Measurements from ENCODE around the gene FTO.

The FTO gene

DNA sequence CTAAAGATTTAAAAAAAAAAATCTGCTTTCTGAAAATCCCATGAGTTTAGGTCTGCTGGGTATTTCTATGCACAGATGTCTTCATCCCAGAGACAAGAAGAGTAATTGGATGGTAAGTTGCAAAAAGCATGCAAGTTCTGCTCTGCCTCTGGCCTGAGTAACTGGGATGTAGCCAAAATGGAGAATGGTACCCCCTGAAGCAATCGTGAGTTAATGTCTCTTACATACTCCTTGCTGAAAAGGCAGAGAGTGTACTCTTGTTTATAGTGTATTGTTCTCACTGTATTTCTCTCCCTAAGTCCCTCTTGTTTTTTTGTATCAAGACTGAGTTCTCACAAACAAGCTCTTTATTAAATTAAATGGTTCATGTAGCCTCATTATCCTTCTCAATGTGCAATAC is 323.6 kb downstream of the FTO start:
- Histone ChIP-seq H3K9me3 (ENCODE audit: control insufficient read depth, insufficient read depth, low read length) (no peaks in the 10 kb centered on the region), H3K36me3 (ENCODE audit: insufficient read depth, low read length) (no peaks in the 10 kb centered on the region), H3K4me1 (ENCODE audit: insufficient read depth, low read length) (no peaks in the 10 kb centered on the region), H3K9ac (ENCODE audit: low read depth, low read length) (no peak overlapping the region)

DNA sequence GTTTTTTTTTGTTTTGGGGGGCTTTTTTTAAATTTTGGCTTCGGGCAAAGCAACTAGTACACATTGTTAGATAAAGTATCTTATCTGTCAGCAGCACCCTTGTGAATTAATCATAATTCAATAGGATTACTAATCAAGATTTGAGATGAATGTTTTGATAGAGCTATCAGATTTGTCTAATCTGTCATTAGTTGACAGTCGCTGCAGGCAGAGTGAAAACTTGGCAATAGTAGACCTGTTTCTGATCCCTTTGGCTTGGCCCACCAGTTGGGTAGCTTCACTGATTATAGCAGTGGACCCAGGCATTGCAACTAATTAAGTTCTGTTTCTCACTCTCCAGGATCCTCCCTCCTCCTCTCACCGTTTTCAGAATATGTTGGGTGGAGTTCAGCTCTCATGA is 324.0 kb downstream of the FTO start:
- H3K36me3 ChIP-seq (ENCODE audit: insufficient read depth, low read length): no peaks in the 10 kb centered on the region
- no peaks in the 10 kb centered on the region for H3K4me1 ChIP-seq (ENCODE audit: insufficient read depth, low read length)
- no peaks in the 10 kb centered on the region for H3K9me3 ChIP-seq (ENCODE audit: control insufficient read depth, insufficient read depth, low read length)
- H3K9ac ChIP-seq (ENCODE audit: low read depth, low read length): no peak overlapping the region

DNA sequence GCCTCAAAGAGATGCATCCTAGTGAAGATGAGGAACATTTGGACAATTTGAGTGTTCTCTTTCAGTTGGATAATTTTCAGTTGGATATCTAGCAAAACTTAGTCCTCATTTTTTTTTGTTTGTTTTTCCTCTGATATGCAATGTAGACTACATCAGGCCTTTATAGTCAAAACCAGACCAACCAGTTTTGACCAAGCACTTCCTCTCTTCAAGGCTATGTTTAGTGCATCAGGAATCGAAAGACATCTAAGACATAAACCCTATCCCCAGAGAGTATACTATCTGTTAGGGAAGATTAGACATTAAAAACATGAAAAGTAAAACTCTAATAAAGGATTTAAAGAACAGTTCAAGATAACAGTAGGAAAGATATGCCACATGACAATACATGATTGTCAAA is 326.5 kb downstream of the FTO start:
- H3K9me3 ChIP-seq (ENCODE audit: control insufficient read depth, insufficient read depth, low read length): no peaks in the 10 kb centered on the region
- no peaks in the 10 kb centered on the region for H3K36me3 ChIP-seq (ENCODE audit: insufficient read depth, low read length)
- no peaks in the 10 kb centered on the region for H3K4me1 ChIP-seq (ENCODE audit: insufficient read depth, low read length)
- no peak overlapping the region for H3K9ac ChIP-seq (ENCODE audit: low read depth, low read length)

DNA sequence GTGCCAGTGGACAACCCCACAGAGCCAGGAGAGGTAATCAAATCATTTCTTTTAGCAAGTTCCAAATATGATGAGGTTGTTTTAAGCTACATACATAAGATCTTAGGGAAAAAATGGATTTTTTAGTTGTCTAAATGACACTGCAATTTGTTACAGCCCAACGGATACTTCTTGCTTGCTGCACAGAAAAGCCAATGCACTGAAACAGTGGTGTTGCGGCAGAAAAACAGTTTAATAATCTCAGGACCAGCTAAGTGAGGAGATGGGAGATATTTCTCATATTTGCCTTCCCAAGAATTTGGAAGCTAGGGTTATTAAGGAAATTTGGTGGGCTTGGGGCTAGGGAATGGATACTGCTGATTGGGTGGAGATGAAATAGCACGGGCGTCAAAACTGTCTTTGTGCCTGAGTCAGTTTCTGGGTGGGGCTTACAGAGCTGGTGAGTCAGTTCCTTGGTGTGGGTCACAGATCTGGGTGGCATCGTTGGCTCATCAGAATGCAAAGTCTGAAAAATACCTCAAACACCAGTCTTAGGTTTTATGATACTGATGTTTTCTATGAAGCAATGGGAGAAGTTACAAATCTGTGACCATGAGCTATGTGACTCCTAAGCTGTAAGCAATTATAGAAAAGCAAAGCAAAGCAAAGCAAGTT is 327.3 kb downstream of the FTO start:
- Histone ChIP-seq H3K9ac (ENCODE audit: low read depth, low read length) (no peak overlapping the region), H3K4me1 (ENCODE audit: insufficient read depth, low read length) (no peaks in the 10 kb centered on the region), H3K36me3 (ENCODE audit: insufficient read depth, low read length) (no peaks in the 10 kb centered on the region), H3K9me3 (ENCODE audit: control insufficient read depth, insufficient read depth, low read length) (no peaks in the 10 kb centered on the region)

DNA sequence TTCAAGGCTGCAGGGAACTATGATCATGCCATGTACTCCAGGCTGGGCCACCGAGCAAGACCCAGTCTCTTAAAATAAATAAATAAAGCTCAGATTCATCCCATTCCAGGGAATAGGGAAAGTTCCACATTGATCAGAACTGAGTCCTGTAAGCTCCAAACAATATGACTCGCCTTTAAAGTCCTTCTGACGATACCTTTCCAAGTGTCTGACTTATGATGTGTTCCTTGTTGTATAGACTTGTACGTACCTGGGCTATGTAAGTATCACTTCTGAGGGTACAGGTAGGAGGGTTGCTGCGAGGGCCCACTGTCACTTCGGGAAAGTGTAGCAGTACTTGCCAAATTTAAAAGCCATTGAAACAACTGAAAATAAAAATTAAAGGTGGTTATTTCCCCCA is 329.8 kb downstream of the FTO start:
- H3K9ac ChIP-seq (ENCODE audit: low read depth, low read length): no peak overlapping the region
- no peaks in the 10 kb centered on the region; the same call in 1 of the 2 replicates for H3K36me3 ChIP-seq (ENCODE audit: insufficient read depth, low read length)
- H3K4me1 ChIP-seq (ENCODE audit: insufficient read depth, low read length): no peaks in the 10 kb centered on the region
- H3K9me3 ChIP-seq (ENCODE audit: control insufficient read depth, insufficient read depth, low read length): no peaks in the 10 kb centered on the region

GRCh38 chr16:54034684-54035083 is 330.7 kb downstream of the FTO start:
- Histone ChIP-seq H3K9me3 (ENCODE audit: control insufficient read depth, insufficient read depth, low read length) (no peaks in the 10 kb centered on the region), H3K36me3 (ENCODE audit: insufficient read depth, low read length) (no peaks in the 10 kb centered on the region; the same call in 1 of the 2 replicates)

DNA sequence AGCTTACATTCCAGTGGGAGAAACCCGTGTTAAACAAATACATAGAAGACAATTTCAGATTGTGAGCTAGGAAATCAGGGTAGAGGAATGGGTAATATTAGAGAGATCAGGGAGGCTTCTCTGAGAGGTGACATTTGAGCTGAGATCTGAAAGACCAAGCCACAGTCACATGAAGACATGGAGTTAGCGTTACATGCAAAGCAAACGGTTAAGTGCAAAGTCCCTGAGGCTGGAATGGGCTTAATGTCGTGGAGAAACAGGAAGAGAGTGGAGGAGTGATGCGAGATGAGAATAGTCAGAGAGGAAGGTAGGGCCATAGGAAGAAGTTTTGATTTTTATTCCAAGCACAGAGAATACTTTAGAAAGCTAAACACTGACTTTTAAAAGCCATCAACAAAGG is 336.5 kb downstream of the FTO start:
- H3K4me1 ChIP-seq (ENCODE audit: insufficient read depth, low read length): no peaks in the 10 kb centered on the region; the same call in 1 of the 2 replicates
- H3K9ac ChIP-seq (ENCODE audit: low read depth, low read length): no peak overlapping the region
- H3K9me3 ChIP-seq (ENCODE audit: control insufficient read depth, insufficient read depth, low read length): peaks cover 8% of the 10 kb centered on the region
- H3K36me3 ChIP-seq (ENCODE audit: insufficient read depth, low read length): no peaks in the 10 kb centered on the region; the same call in 1 of the 2 replicates

More at GRCh38 chr16:54034684-54035083, 330.7 kb downstream of the FTO start:
- Histone ChIP-seq H3K4me1 (ENCODE audit: insufficient read depth, low read length) (no peaks in the 10 kb centered on the region), H3K9ac (ENCODE audit: low read depth, low read length) (no peak overlapping the region)

DNA sequence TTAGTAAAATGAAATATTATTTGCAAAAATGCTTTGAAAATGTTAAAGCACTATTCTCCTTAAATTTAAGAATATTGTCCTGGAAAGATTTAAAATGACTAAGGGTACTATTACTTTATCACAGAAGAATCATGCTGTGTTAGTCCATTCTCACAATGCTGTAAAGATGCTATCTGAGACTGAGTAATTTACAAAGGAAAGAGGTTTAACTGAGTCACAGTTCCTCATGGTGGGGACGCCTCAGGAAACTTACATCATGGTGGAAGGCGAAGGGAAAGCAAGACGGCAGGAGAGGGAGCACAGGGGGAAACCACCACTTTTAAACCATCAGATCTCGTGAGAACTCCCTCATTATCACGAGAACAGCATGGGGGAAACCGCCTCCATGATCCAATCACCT is 337.0 kb downstream of the FTO start:
- peaks cover 8% of the 10 kb centered on the region for H3K9me3 ChIP-seq (ENCODE audit: control insufficient read depth, insufficient read depth, low read length)
- no peaks in the 10 kb centered on the region; the same call in 1 of the 2 replicates for H3K4me1 ChIP-seq (ENCODE audit: insufficient read depth, low read length)
- no peaks in the 10 kb centered on the region; the same call in 1 of the 2 replicates for H3K36me3 ChIP-seq (ENCODE audit: insufficient read depth, low read length)
- no peak overlapping the region for H3K9ac ChIP-seq (ENCODE audit: low read depth, low read length)

DNA sequence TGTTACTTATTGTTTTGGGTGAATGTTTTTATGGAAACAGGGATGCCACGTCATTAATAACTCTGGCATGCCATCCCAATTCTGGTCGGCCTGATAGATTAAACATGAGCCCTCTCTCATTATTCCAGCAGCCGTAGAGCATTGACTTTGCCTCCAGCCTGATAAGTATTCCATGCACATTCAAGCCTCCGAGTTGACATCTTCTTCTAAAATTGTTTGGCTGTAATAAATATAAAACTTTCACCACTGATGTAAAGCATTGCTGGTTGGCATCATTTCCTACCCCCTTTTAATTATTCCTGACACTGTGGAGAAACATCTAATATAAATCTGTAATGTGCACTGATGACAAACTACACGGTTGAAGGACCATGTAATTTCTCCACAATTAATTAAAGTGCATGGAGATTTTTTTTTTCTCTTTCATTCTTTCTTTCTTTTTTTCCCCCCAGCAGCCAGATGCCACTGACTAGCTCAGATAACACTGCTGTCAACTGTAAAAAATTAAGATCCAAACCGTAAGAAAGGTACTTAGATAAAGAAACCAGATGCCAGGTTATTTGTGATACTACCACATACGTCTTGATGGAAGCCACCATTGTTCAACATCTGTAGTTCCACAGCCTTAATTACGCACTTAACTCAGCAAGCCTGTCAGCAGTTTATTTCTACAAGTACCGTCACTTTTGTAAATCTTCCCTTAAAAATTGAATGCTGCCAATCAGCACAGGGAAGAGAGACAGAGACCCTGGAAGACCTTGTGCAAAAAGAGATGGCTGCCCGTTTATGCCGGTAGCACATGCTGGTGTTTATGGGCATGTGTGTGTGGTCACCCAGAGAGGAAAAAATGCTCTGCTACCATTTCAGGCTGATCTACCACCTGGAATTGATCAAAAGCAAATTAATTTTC is 344.9 kb downstream of the FTO start:
- no peak overlapping the region; the same call in 1 of the 2 replicates for H3K9ac ChIP-seq (ENCODE audit: low read depth, low read length)
- peaks cover 41% of the 10 kb centered on the region for H3K4me1 ChIP-seq (ENCODE audit: insufficient read depth, low read length)
- no peaks in the 10 kb centered on the region for H3K9me3 ChIP-seq (ENCODE audit: control insufficient read depth, insufficient read depth, low read length)

DNA sequence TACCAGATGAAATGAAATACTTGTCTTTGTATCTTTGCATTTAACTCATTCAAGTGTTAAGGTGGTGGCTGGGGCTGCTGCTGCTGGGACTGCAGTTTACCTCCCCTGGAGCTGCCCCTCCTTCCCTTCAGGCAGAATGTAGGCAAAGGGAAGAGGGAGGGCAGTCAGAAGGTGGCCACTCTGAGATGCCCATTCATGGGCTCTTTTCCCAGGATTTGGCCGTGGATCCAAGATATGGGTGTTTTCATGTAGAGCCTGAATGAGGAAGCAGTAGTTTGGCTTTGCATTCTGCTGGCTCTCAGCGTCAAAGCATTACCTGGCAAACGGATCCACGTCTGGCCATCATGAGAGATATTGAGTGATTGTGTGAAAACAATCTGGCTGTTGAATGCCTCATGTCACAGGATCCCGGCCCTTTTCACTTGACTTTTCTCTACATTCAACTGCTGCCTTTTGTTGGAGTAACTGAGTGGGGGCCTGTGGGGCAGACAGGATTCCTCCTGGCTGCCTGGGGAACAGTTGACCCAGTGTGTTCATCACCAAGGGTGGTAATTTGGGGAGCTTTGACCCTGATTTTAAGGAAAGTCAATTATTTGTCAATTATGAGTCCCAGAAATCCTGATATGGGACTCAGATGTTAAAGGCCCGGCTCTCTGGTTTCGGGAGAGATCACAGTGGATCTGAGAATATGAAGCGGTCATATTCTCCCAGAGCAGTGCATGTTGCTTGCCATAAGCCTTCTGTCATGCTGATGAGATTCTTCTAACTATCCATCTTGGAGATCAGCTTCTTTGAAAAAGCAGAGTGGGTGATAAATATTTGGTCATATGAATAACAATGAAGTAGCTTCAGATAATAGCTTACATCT is 345.9 kb downstream of the FTO start:
- H3K9ac ChIP-seq (ENCODE audit: low read depth, low read length): no peak overlapping the region
- peaks cover 51% of the 10 kb centered on the region for H3K4me1 ChIP-seq (ENCODE audit: insufficient read depth, low read length)
- H3K9me3 ChIP-seq (ENCODE audit: control insufficient read depth, insufficient read depth, low read length): no peaks in the 10 kb centered on the region

More for the DNA sequence above, 344.9 kb downstream of the FTO start:
- H3K36me3 ChIP-seq (ENCODE audit: insufficient read depth, low read length): no peaks in the 10 kb centered on the region

DNA sequence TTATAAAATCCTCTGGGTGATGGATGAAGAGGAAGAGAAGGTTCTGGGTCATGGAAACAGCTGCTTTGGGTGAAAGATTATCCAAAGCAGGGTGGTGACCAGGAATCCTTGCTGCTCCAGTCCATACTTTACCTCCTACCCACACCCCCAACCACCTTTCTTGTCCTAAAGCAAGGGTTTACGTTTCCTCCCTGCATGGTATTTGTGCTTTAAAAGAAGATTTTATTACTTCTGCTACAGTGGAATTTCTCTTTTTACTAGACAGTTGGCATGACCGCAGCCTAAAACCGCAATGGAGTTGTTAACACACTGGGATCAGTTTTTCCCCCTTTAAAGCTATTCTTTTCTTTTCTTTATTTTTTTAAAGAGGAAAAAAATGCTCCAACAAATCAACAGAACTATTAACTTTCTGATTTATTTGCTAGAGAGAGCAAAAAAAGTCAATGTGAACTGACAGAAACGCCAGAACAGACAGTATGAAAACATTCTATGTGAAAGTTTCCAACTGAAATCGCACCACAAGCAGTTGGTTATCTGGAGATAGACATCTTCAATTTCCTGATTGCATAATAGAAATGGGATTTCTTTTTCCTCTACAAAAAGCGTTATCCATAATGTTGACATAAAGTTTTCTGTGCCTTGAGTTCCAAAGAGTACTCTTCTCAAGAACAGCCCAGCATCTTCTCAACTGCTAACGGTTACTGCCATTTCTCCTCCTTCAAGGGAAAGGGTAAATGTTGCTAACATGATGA is 346.7 kb downstream of the FTO start:
- H3K4me1 ChIP-seq (ENCODE audit: insufficient read depth, low read length): peaks cover 56% of the 10 kb centered on the region
- no peak overlapping the region for H3K9ac ChIP-seq (ENCODE audit: low read depth, low read length)
- no peaks in the 10 kb centered on the region for H3K36me3 ChIP-seq (ENCODE audit: insufficient read depth, low read length)
- H3K9me3 ChIP-seq (ENCODE audit: control insufficient read depth, insufficient read depth, low read length): no peaks in the 10 kb centered on the region

More for the DNA sequence above, 345.9 kb downstream of the FTO start:
- no peaks in the 10 kb centered on the region for H3K36me3 ChIP-seq (ENCODE audit: insufficient read depth, low read length)

- Histone ChIP-seq H3K9me3 (ENCODE audit: control insufficient read depth, insufficient read depth, low read length) (no peaks in the 10 kb centered on the region), H3K4me1 (ENCODE audit: insufficient read depth, low read length) (peaks cover 56% of the 10 kb centered on the region), H3K9ac (ENCODE audit: low read depth, low read length) (no peak overlapping the region), H3K36me3 (ENCODE audit: insufficient read depth, low read length) (no peaks in the 10 kb centered on the region)
These were observed 347.9 kb downstream of the FTO start for GRCh38 chr16:54051821-54052220.

- Histone ChIP-seq H3K4me1 (ENCODE audit: insufficient read depth, low read length) (peaks cover 56% of the 10 kb centered on the region), H3K9ac (ENCODE audit: low read depth, low read length) (no peak overlapping the region), H3K9me3 (ENCODE audit: control insufficient read depth, insufficient read depth, low read length) (no peaks in the 10 kb centered on the region), H3K36me3 (ENCODE audit: insufficient read depth, low read length) (no peaks in the 10 kb centered on the region)
These were observed 348.3 kb downstream of the FTO start for GRCh38 chr16:54052271-54052670.
